ENCODE results near the gene ZSWIM8.
A peak's percentile ranks its signal among the peaks of the same experiment; 100 is the strongest.
"Not testable (repeated sequence)": the region's sequence is repeated elsewhere in the genome, so short reads cannot be mapped to it uniquely, and the experiment has no call there.

ZSWIM8 gene

GRCh38 chr10:73827346-73828089, 42.1 kb downstream of the ZSWIM8 start:
- in situ Hi-C loops (cut with HindIII; ENCODE audit: low pct_ligation_motif_present, low pct_unique_long_range_greater_than_20kb, low sequenced_read_pairs) = no loop called here
- DNase-seq = peak; percentile 89

GRCh38 chr10:73828161-73828560, 42.8 kb downstream of the ZSWIM8 start:
- in situ Hi-C loops (cut with HindIII; ENCODE audit: low pct_ligation_motif_present, low pct_unique_long_range_greater_than_20kb, low sequenced_read_pairs) = no loop called here

GRCh38 chr10:73829090-73829489, 43.7 kb downstream of the ZSWIM8 start:
- in situ Hi-C loops (cut with HindIII; ENCODE audit: low pct_ligation_motif_present, low pct_unique_long_range_greater_than_20kb, low sequenced_read_pairs) = not testable (repeated sequence)

More at GRCh38 chr10:73828161-73828560, 42.8 kb downstream of the ZSWIM8 start:
- peak; percentile 20 for DNase-seq

GRCh38 chr10:73836427-73836980, 51.1 kb downstream of the ZSWIM8 start:
- DNase-seq = no peak
- in situ Hi-C loops (cut with HindIII; ENCODE audit: low pct_ligation_motif_present, low pct_unique_long_range_greater_than_20kb, low sequenced_read_pairs) = no loop called here

More at GRCh38 chr10:73829090-73829489, 43.7 kb downstream of the ZSWIM8 start:
- not testable (repeated sequence) for DNase-seq

DNA sequence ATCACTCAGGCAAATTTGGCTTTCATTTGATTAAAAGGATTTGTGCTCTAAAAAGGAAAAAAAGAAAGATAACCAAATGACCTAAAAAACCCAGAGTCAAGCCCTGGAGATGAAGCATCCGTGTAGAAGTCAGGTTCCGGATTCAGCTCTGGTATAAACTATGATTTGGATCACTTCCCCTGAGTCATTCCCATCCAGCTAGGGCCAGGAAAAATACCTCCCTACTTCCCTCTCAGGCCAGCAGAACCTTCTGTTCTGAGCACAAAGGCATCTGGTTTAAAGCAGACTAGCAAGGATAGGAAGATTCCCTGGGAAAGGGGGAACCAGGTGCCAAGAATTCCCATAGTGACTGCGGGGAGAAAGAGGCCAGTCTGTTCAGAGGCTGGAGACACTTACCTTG, 51.7 kb downstream of the ZSWIM8 start:
- in situ Hi-C loops (cut with HindIII; ENCODE audit: low pct_ligation_motif_present, low pct_unique_long_range_greater_than_20kb, low sequenced_read_pairs) = no loop called here
- peak; percentile 42 for DNase-seq

GRCh38 chr10:73838008-73838567, 52.7 kb downstream of the ZSWIM8 start:
- no peak for DNase-seq
- in situ Hi-C loops (cut with HindIII; ENCODE audit: low pct_ligation_motif_present, low pct_unique_long_range_greater_than_20kb, low sequenced_read_pairs) = no loop called here

- in situ Hi-C loops (cut with HindIII; ENCODE audit: low pct_ligation_motif_present, low pct_unique_long_range_greater_than_20kb, low sequenced_read_pairs) = no loop called here
- no peak for DNase-seq
Observed at GRCh38 chr10:73838827-73839226, 53.4 kb downstream of the ZSWIM8 start.

GRCh38 chr10:73839276-73839966, 54.0 kb downstream of the ZSWIM8 start:
- in situ Hi-C loops (cut with HindIII; ENCODE audit: low pct_ligation_motif_present, low pct_unique_long_range_greater_than_20kb, low sequenced_read_pairs) = no loop called here
- DNase-seq = no peak

- DNase-seq = no peak
- in situ Hi-C loops (cut with HindIII; ENCODE audit: low pct_ligation_motif_present, low pct_unique_long_range_greater_than_20kb, low sequenced_read_pairs) = no loop called here
Observed at GRCh38 chr10:73840056-73840402, 54.6 kb downstream of the ZSWIM8 start.

DNA sequence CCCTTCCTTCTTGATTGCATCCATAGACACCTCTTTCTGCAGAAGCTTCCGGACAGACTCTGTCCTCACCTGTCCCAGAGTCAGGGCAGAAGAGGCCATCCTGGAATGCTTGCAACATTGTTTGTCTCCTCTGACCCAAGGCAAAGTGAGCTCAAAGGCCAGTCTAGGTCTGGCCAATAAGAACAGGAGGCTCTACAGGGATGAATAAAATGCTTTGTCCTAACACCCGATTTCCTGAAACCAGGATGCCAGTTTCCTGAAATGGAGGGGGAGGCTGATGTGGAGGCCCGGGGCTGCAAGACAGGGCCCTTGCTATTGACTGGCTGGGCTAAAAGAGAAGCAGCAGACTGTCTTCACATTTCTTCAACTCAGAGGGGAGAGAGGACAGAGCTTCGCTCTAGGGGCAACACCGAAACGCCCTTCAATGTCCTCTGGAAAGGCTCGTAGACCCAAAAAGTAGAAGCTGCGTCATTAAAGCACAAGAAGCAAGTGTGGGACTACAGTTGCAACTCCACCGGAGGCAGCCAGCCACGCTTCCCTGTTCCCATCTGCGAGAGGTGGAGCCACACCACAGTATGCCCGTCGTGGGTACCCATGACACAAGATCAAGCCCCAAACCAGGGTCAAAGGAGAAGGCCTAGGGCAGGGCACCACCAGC, 55.1 kb downstream of the ZSWIM8 start:
- in situ Hi-C loops (cut with HindIII; ENCODE audit: low pct_ligation_motif_present, low pct_unique_long_range_greater_than_20kb, low sequenced_read_pairs) = no loop called here
- DNase-seq = no peak

DNA sequence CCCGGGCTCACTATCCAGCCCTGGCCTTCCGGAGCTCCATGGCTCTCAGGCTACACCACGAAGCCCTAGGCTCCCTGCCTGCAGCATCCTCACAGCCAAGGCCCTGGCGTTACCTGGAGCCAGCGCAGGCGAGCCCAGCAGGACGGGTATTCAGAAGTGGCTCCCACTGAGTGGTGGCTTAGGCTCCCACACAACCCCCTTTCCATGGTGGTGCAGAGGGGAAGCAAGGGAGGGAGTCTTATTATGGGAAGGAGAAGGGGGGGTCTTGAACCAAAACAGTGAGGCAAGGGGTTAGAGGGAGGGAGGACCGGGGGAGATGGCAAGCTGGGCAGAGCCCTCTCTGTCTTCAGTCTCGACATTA, 55.6 kb downstream of the ZSWIM8 start:
- DNase-seq = no peak
- in situ Hi-C loops (cut with HindIII; ENCODE audit: low pct_ligation_motif_present, low pct_unique_long_range_greater_than_20kb, low sequenced_read_pairs) = no loop called here

- DNase-seq = no peak
- in situ Hi-C loops (cut with HindIII; ENCODE audit: low pct_ligation_motif_present, low pct_unique_long_range_greater_than_20kb, low sequenced_read_pairs) = no loop called here
Observed at GRCh38 chr10:73841526-73842285, 56.3 kb downstream of the ZSWIM8 start.

GRCh38 chr10:73842349-73842748, 56.9 kb downstream of the ZSWIM8 start:
- no peak for DNase-seq
- in situ Hi-C loops (cut with HindIII; ENCODE audit: low pct_ligation_motif_present, low pct_unique_long_range_greater_than_20kb, low sequenced_read_pairs) = no loop called here

DNA sequence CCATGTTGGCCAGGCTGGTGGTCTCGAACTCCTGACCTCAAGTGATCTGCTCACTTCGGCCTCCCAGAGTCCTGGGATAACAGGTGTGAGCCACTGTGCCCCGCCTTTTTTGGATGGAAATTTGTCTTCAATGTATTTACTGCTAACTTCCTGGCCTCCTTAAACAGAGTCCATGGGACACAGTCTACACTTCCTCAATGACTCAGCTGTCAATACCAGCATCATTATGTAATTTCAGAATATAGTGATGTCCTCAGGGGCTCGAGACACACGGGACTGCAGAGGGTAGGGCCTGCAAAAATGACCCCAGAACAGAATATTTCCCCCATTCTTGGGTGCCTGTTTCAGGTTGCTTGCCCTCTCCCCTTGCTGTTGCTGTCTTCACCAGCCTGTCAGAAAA, 57.9 kb downstream of the ZSWIM8 start:
- no peak for DNase-seq
- in situ Hi-C loops (cut with HindIII; ENCODE audit: low pct_ligation_motif_present, low pct_unique_long_range_greater_than_20kb, low sequenced_read_pairs) = no loop called here

DNA sequence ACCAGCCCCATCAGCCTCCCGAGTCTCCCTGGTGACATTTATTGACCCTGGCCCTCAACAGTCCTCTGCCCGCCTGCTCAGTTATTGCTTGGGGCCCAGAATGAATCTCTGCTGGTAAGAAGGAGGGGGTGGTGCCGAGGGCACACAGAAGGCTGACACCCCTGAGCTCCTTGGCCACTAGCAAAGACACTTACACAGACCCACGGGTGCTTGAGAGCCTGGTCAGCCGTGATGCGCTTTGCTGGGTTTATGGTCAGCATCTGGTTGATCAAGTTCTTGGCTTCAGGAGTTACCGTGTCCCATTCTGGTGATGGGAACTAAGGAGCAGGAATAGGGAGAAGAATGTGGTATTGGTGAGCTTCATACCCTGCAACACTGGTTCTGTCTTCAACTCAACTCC, 61.6 kb downstream of the ZSWIM8 start:
- in situ Hi-C loops (cut with HindIII; ENCODE audit: low pct_ligation_motif_present, low pct_unique_long_range_greater_than_20kb, low sequenced_read_pairs) = no loop called here
- DNase-seq = no peak

GRCh38 chr10:73848821-73849489, 63.5 kb downstream of the ZSWIM8 start:
- in situ Hi-C loops (cut with HindIII; ENCODE audit: low pct_ligation_motif_present, low pct_unique_long_range_greater_than_20kb, low sequenced_read_pairs) = no loop called here
- peak; percentile 78 for DNase-seq

DNA sequence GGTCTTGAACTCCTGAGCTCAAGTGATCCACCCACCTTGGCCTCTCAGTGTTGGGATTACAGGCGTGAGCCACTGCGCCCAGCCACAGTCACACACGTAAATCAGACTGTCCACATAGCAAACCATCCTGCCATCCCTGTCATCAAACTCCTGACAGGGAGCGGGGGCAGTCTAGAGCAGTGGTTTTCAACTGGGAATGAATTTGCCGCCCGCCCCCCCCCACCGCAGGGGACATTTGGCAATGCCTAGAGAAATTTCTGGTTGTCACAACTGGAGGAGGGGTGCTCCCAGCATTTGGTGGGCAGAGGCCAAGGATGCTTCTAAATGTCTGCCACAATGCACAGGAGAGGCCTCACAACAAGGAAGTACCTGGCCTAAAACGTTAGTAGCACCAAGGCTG, 64.8 kb downstream of the ZSWIM8 start:
- in situ Hi-C loops (cut with HindIII; ENCODE audit: low pct_ligation_motif_present, low pct_unique_long_range_greater_than_20kb, low sequenced_read_pairs) = no loop called here
- DNase-seq = no peak

- in situ Hi-C loops (cut with HindIII; ENCODE audit: low pct_ligation_motif_present, low pct_unique_long_range_greater_than_20kb, low sequenced_read_pairs) = no loop called here
- no peak for DNase-seq
Observed at GRCh38 chr10:73850863-73851461, 65.6 kb downstream of the ZSWIM8 start.
